HepG2 (cell line): ENCODE results near the gene KANSL1. TPM values are rescaled to one million over a fixed set of nuclear protein-coding genes. Genes with fewer than 3 reads are reported as not detected.

Experiments
- AGO1 ChIP-seq: fragments of 200-400 bp; formaldehyde crosslinking; IDR thresholded peaks from 2 replicates; pipeline ENCODE4 v1.6.1; 2017; ENCODE audit warnings: mild to moderate bottlenecking, low read depth, low read length, moderate library complexity; ENCODE audit not compliant: poor library complexity, severe bottlenecking
- FLYWCH1 ChIP-seq: sonication (generic); formaldehyde crosslinking; IDR thresholded peaks from 2 replicates; pipeline ENCODE4 v1.8.1; 2023; ENCODE audit warnings: mild to moderate bottlenecking, missing genetic modification reagents
- FOSL1 ChIP-seq: sonication (generic); formaldehyde crosslinking; IDR thresholded peaks from 2 replicates; pipeline ENCODE4 v1.9.0; 2021; ENCODE audit warnings: missing genetic modification reagents, borderline replicate concordance
- HNRNPL ChIP-seq: fragments of 200-400 bp; formaldehyde crosslinking; IDR thresholded peaks from 2 replicates; pipeline ENCODE4 v1.6.1; 2017; ENCODE audit warnings: mild to moderate bottlenecking, low read depth, low read length
- KDM2A ChIP-seq: sonication (generic); formaldehyde crosslinking; IDR thresholded peaks from 2 replicates; pipeline ENCODE4 v1.4.0; 2020; ENCODE audit warnings: low read depth, missing genetic modification reagents, borderline replicate concordance
- KDM4B ChIP-seq: sonication (generic); formaldehyde crosslinking; IDR thresholded peaks from 2 replicates; pipeline ENCODE4 v1.4.0; 2020; ENCODE audit warnings: missing genetic modification reagents
- MIXL1 ChIP-seq: IDR thresholded peaks from 2 replicates; pipeline ENCODE4 v1.6.1; 2016
- NCOA5 ChIP-seq: sonication (generic); formaldehyde crosslinking; IDR thresholded peaks from 2 replicates; pipeline ENCODE4 v1.4.0; 2020; ENCODE audit warnings: missing genetic modification reagents
- NFE2 ChIP-seq: sonication (generic); formaldehyde crosslinking; IDR thresholded peaks from 2 replicates; pipeline ENCODE4 v1.4.0; 2020; ENCODE audit warnings: missing genetic modification reagents
- NFIB ChIP-seq: sonication (generic); formaldehyde crosslinking; IDR thresholded peaks from 2 replicates; pipeline ENCODE4 v1.9.0; 2021; ENCODE audit warnings: missing genetic modification reagents, mild to moderate bottlenecking, borderline replicate concordance
- ZNF17 ChIP-seq: sonication (generic); formaldehyde crosslinking; IDR thresholded peaks from 2 replicates; pipeline ENCODE4 v1.5.0; 2020; ENCODE audit warnings: mild to moderate bottlenecking, missing genetic modification reagents
- ZNF253 ChIP-seq: sonication (generic); formaldehyde crosslinking; IDR thresholded peaks from 2 replicates; pipeline ENCODE4 v1.8.0; 2022; ENCODE audit warnings: mild to moderate bottlenecking, missing genetic modification reagents, borderline replicate concordance
- ZNF337 ChIP-seq: sonication (generic); formaldehyde crosslinking; IDR thresholded peaks from 2 replicates; pipeline ENCODE4 v1.5.1; 2020; ENCODE audit warnings: missing genetic modification reagents, low read depth, mild to moderate bottlenecking, borderline replicate concordance
- ZNF34 ChIP-seq: sonication (generic); formaldehyde crosslinking; IDR thresholded peaks from 2 replicates; pipeline ENCODE4 v1.4.0; 2020; ENCODE audit warnings: mild to moderate bottlenecking, missing genetic modification reagents, borderline replicate concordance
- ZNF879 ChIP-seq: sonication (generic); formaldehyde crosslinking; IDR thresholded peaks from 2 replicates; pipeline ENCODE4 v1.8.1; 2023; ENCODE audit warnings: missing genetic modification reagents
- polyA plus RNA-seq, 8 experiments: library from polyadenylated mRNA; depleted of rRNA in 3 of 8; stranded (reverse) in 7 of 8; unstranded in 1 of 8; fragments of >200 nt; fragmentation: Illumina TruSeq in 4 of 8; extraction: Trizol in 4 of 8; gene quantifications; 2 replicates each; pipeline versions ENCODE4 v1.2.1 to v1.2.3, GENCODE V29; 2011 to 2016; ENCODE audit warnings: low read depth in 4 of 8, missing spikeins in 1 of 8, mixed read lengths in 1 of 8; ENCODE audit not compliant: insufficient read depth in 1 of 8
- total RNA-seq, 5 experiments: library from RNA; depleted of rRNA; stranded (reverse); fragments of >200 nt; fragmentation: Illumina TruSeq; extraction: Trizol; gene quantifications; 2 replicates each; pipeline ENCODE4 v1.2.3, GENCODE V29; 2016; ENCODE audit warnings: low read depth in 1 of 5
- TF ChIP-seq, protein P1 (sequence below): sonication (generic); formaldehyde crosslinking; IDR thresholded peaks from 2 replicates; pipeline ENCODE4 v1.5.0; 2020; ENCODE audit warnings: missing genetic modification reagents
- TF ChIP-seq, protein P2 (sequence below): sonication (generic); formaldehyde crosslinking; conservative IDR thresholded peaks from 2 replicates; pipeline ENCODE4 v1.4.0; 2020; ENCODE audit warnings: missing genetic modification reagents
- TF ChIP-seq, protein P3 (sequence below): sonication (generic); formaldehyde crosslinking; IDR thresholded peaks from 2 replicates; pipeline ENCODE4 v1.5.1; 2020; ENCODE audit warnings: mild to moderate bottlenecking, missing genetic modification reagents, borderline replicate concordance
- TF ChIP-seq, protein P4 (sequence below): sonication (generic); formaldehyde crosslinking; IDR thresholded peaks from 2 replicates; pipeline ENCODE4 v1.5.0; 2020; ENCODE audit warnings: missing genetic modification reagents, mild to moderate bottlenecking, borderline replicate concordance
- TF ChIP-seq, protein P5 (sequence below): sonication (generic); formaldehyde crosslinking; conservative IDR thresholded peaks from 2 replicates; pipeline ENCODE4 v1.5.0; 2020; ENCODE audit warnings: missing genetic modification reagents

Gene KANSL1
- total and polyA plus RNA-seq, 2 of the 13 experiments (the other 11 are each of a cell fraction or from before 2014, with no cell fraction given) = 24.0 to 59.6 TPM

DNA sequence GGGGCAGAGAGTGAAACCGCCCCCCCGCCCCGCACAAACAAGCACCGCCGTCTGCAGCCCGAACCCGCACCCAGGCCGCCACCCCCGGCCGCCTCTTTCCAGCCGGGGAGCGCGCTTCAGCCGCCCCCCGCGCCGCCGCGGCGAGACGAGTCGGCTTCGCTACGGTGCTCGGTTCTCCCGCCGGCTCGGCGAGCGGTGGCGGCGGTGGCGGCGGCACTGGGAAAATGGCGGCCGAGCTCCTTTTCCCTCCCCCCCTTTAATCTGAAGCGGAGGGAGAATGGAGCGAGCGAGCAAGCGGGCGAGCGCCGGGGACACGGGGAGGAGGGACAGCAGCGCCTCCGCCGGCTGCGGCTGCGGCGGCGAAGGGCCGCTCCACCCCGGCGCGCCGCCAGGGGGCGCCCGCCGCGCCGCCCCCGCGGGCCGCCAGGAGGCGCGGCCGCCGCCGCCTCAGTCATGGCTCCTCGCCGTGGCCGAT, at the start of gene KANSL1 (continued):
- TF ChIP-seq KDM2A = no peak; the same call in 1 of the 2 replicates
- TF ChIP-seq AGO1 = no peak
- TF ChIP-seq FOSL1 (CRISPR knock-in tag) = no peak
- TF ChIP-seq, protein P1, sequence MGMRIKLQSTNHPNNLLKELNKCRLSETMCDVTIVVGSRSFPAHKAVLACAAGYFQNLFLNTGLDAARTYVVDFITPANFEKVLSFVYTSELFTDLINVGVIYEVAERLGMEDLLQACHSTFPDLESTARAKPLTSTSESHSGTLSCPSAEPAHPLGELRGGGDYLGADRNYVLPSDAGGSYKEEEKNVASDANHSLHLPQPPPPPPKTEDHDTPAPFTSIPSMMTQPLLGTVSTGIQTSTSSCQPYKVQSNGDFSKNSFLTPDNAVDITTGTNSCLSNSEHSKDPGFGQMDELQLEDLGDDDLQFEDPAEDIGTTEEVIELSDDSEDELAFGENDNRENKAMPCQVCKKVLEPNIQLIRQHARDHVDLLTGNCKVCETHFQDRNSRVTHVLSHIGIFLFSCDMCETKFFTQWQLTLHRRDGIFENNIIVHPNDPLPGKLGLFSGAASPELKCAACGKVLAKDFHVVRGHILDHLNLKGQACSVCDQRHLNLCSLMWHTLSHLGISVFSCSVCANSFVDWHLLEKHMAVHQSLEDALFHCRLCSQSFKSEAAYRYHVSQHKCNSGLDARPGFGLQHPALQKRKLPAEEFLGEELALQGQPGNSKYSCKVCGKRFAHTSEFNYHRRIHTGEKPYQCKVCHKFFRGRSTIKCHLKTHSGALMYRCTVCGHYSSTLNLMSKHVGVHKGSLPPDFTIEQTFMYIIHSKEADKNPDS = no peak
- no peak for TF ChIP-seq MIXL1 (CRISPR knock-in tag)
- TF ChIP-seq ZNF337 = no peak
- no peak for TF ChIP-seq NFE2 (CRISPR knock-in tag)
- TF ChIP-seq, protein P2, sequence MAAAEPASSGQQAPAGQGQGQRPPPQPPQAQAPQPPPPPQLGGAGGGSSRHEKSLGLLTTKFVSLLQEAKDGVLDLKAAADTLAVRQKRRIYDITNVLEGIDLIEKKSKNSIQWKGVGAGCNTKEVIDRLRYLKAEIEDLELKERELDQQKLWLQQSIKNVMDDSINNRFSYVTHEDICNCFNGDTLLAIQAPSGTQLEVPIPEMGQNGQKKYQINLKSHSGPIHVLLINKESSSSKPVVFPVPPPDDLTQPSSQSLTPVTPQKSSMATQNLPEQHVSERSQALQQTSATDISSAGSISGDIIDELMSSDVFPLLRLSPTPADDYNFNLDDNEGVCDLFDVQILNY (CRISPR knock-in tag) = no peak
- TF ChIP-seq, protein P3, sequence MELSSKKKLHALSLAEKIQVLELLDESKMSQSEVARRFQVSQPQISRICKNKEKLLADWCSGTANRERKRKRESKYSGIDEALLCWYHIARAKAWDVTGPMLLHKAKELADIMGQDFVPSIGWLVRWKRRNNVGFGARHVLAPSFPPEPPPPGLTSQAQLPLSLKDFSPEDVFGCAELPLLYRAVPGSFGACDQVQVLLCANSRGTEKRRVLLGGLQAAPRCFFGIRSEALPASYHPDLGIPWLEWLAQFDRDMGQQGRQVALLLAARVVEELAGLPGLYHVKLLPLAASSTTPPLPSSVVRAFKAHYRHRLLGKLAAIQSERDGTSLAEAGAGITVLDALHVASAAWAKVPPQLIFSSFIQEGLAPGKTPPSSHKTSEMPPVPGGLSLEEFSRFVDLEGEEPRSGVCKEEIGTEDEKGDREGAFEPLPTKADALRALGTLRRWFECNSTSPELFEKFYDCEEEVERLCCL (CRISPR knock-in tag) = no peak
- no peak for TF ChIP-seq ZNF17 (CRISPR knock-in tag)
- TF ChIP-seq, protein P4, sequence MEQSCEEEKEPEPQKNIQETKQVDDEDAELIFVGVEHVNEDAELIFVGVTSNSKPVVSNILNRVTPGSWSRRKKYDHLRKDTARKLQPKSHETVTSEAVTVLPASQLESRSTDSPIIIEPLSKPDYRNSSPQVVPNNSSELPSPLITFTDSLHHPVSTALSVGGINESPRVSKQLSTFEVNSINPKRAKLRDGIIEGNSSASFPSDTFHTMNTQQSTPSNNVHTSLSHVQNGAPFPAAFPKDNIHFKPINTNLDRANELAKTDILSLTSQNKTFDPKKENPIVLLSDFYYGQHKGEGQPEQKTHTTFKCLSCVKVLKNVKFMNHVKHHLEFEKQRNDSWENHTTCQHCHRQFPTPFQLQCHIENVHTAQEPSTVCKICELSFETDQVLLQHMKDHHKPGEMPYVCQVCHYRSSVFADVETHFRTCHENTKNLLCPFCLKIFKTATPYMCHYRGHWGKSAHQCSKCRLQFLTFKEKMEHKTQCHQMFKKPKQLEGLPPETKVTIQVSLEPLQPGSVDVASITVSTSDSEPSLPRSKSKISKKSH (CRISPR knock-in tag) = no peak
- no peak for TF ChIP-seq HNRNPL
- TF ChIP-seq, protein P5, sequence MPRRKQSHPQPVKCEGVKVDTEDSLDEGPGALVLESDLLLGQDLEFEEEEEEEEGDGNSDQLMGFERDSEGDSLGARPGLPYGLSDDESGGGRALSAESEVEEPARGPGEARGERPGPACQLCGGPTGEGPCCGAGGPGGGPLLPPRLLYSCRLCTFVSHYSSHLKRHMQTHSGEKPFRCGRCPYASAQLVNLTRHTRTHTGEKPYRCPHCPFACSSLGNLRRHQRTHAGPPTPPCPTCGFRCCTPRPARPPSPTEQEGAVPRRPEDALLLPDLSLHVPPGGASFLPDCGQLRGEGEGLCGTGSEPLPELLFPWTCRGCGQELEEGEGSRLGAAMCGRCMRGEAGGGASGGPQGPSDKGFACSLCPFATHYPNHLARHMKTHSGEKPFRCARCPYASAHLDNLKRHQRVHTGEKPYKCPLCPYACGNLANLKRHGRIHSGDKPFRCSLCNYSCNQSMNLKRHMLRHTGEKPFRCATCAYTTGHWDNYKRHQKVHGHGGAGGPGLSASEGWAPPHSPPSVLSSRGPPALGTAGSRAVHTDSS (CRISPR knock-in tag) = no peak
- no peak for TF ChIP-seq NCOA5 (CRISPR knock-in tag)
- TF ChIP-seq KDM4B (CRISPR knock-in tag) = 0 out of 2 replicates have a peak, but pooled peaks have one; percentile 44
- no peak for TF ChIP-seq ZNF879 (CRISPR knock-in tag)
- 0 out of 2 replicates have a peak, but pooled peaks have one; percentile 9 for TF ChIP-seq FLYWCH1 (CRISPR knock-in tag)
- no peak for TF ChIP-seq NFIB (CRISPR knock-in tag)
- TF ChIP-seq ZNF34 (CRISPR knock-in tag) = no peak
- TF ChIP-seq ZNF253 = no peak
